Measurements from ENCODE around the gene SLC1A3.

DNA sequence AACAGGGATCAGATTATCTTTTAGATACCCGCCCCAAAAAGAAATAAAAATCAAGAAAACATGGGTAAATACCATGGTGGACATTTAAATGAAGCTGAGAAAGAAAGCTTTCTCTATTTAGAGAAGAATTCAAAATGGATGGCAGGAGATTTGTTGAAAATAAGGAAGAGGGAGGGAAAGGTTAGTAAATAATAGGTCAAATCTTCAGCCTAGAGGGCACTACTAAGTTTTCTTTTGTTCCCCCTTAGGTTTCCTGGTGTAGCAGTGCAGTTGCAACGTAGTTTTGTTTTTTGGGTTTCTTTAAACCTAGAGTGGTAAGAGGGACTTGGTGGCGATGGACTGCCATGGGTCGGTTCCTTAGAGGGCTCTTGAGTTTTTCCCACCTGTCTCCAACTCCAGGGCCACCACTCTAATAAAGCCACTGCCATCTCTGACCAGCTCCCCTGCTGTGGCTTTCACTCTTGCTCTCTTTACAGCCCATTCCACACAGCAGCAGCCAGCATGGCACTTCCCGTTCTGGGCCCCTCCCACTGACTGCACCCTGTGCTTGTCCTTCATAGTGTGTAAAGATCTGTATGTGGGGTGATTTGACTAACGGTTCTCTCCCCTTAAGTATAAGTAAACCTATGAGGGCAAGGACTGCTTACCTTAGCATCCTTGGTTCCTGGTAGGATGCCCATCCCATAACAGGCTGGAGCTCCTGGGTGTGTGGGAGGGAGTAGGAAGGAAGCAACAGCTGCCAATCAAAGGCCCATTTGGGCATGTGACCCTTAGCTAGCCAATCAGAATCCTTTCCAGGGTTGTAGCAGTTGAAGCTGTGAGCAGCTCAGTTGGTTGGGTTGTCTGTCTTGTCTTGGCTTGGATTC is 118.3 kb downstream of the SLC1A3 start:
- TF ChIP-seq, protein P1, sequence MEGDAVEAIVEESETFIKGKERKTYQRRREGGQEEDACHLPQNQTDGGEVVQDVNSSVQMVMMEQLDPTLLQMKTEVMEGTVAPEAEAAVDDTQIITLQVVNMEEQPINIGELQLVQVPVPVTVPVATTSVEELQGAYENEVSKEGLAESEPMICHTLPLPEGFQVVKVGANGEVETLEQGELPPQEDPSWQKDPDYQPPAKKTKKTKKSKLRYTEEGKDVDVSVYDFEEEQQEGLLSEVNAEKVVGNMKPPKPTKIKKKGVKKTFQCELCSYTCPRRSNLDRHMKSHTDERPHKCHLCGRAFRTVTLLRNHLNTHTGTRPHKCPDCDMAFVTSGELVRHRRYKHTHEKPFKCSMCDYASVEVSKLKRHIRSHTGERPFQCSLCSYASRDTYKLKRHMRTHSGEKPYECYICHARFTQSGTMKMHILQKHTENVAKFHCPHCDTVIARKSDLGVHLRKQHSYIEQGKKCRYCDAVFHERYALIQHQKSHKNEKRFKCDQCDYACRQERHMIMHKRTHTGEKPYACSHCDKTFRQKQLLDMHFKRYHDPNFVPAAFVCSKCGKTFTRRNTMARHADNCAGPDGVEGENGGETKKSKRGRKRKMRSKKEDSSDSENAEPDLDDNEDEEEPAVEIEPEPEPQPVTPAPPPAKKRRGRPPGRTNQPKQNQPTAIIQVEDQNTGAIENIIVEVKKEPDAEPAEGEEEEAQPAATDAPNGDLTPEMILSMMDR (conservative IDR thresholded peaks at IDR 0.05 in 1 of 2, IDR thresholded peaks at IDR 0.05 in 1 of 2; ENCODE audit: extremely low read depth in 1 of 2, insufficient read depth in 1 of 2, low read depth in 1 of 2, low read length in 2 of 2), result no peak
- no peak for TF ChIP-seq EZH2 (IDR thresholded peaks at IDR 0.05; ENCODE audit: borderline replicate concordance, low read length)
